ENCODE data around the gene LRP6.

LRP6 gene

DNA sequence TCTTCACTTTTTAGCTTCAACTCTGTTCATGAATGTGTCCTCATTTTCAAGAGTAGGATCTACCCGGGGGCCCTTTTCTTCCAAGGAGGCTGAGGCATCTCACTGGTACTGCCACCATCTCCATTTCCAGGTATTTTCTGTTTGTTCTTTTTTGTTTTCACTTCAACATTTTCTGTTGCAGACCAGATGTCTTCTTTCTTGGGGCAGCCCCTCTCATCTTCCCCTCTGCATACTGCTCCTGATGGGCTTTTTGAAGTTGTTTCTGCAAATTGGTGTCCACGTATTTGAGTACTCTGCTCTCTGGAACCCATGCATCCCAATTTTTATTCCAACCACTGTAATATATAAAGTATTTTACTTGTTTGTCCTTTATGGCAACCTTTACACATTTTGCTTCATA, 66.5 kb downstream of the LRP6 start:
- no peak for TF ChIP-seq CTCF (IDR thresholded peaks at IDR 0.05)
- H3K27ac ChIP-seq, result no peak overlapping the region
- no peak overlapping the region for H3K4me3 ChIP-seq (ENCODE audit: low read depth in 1 of 2, low read length in 1 of 2)
- no peaks in the 10 kb centered on the region for H3K9me3 ChIP-seq
- H3K4me1 ChIP-seq (ENCODE audit: control insufficient read depth in 1 of 2, insufficient read depth in 1 of 2, low read depth in 1 of 2, low read length in 1 of 2), result no peaks in the 10 kb centered on the region
- no peaks in the 10 kb centered on the region for H3K36me3 ChIP-seq
- no peaks in the 10 kb centered on the region for H3K27me3 ChIP-seq

DNA sequence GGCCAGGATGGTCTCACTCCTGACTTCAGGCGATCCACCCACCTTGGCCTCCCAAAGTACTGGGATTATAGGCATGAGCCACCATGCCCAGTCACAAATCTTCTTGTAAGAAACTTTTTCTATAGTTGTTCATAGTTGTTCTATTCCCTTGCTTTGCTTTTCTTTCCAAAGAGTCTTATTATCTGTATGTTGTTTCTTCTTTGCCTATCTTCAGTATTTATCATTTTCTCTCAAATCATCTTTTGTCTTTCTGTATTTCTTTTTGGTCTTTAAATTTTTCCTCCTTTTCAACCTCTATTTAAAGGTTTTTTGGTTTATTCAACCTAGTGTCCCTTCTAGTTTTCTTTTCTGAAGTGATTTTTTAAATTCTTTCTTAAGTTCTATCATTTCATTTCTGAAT, 68.7 kb downstream of the LRP6 start:
- TF ChIP-seq CTCF (IDR thresholded peaks at IDR 0.05), result no peak
- Histone ChIP-seq H3K4me3 (ENCODE audit: low read depth in 1 of 2, low read length in 1 of 2) (no peak overlapping the region), H3K27ac (no peak overlapping the region)

DNA sequence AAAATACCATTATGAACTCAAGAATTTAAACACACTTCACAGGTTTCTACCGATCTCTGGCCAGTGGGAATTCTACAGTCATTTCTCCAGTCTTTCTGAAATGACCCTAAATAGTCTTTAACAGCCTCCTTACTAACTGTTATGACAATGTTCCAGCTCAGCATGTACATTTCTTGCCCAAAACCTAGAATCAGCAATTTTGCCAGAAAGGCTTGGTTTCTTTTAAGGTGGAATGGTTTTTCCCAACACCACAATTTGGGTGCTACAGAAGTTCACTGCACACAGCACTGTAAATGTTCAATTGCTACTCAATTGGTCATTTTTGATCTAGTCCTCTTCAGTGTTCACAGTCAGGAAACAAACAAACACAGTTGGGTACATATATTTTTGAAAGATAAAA, 69.7 kb downstream of the LRP6 start:
- Histone ChIP-seq H3K27me3 (no peaks in the 10 kb centered on the region), H3K4me3 (ENCODE audit: low read depth in 1 of 2, low read length in 1 of 2) (no peak overlapping the region), H3K4me1 (ENCODE audit: control insufficient read depth in 1 of 2, insufficient read depth in 1 of 2, low read depth in 1 of 2, low read length in 1 of 2) (no peaks in the 10 kb centered on the region), H3K27ac (no peak overlapping the region), H3K36me3 (no peaks in the 10 kb centered on the region), H3K9me3 (no peaks in the 10 kb centered on the region)
- no peak for TF ChIP-seq CTCF (IDR thresholded peaks at IDR 0.05)

More for the DNA sequence above, 68.7 kb downstream of the LRP6 start:
- Histone ChIP-seq H3K27me3 (no peaks in the 10 kb centered on the region), H3K36me3 (no peaks in the 10 kb centered on the region), H3K9me3 (no peaks in the 10 kb centered on the region), H3K4me1 (ENCODE audit: control insufficient read depth in 1 of 2, insufficient read depth in 1 of 2, low read depth in 1 of 2, low read length in 1 of 2) (no peaks in the 10 kb centered on the region)

DNA sequence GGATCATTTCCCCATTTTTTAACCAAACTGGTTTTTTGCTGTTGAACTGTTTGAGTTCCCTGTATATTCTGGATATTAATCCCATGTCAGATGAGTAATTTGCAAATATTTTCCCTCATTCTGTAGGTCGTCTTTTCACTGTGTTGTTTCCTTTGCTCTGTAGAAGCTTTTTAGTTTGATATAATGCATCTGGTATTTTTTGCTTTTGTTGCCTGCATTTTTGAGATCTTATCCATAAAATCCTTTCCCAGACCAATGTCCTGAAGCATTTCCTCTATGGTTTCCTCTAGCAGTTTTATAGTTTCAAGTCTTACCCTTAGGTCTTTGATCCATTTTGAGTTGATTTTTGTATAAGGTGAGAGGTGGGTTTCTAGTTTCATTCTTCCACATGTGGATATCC, 71.3 kb downstream of the LRP6 start:
- H3K4me3 ChIP-seq (ENCODE audit: low read depth in 1 of 2, low read length in 1 of 2), result no peak overlapping the region
- no peaks in the 10 kb centered on the region for H3K4me1 ChIP-seq (ENCODE audit: control insufficient read depth in 1 of 2, insufficient read depth in 1 of 2, low read depth in 1 of 2, low read length in 1 of 2)
- H3K27me3 ChIP-seq, result no peaks in the 10 kb centered on the region
- H3K9me3 ChIP-seq, result no peaks in the 10 kb centered on the region
- no peaks in the 10 kb centered on the region for H3K36me3 ChIP-seq
- no peak for TF ChIP-seq CTCF (IDR thresholded peaks at IDR 0.05)
- no peak overlapping the region for H3K27ac ChIP-seq

DNA sequence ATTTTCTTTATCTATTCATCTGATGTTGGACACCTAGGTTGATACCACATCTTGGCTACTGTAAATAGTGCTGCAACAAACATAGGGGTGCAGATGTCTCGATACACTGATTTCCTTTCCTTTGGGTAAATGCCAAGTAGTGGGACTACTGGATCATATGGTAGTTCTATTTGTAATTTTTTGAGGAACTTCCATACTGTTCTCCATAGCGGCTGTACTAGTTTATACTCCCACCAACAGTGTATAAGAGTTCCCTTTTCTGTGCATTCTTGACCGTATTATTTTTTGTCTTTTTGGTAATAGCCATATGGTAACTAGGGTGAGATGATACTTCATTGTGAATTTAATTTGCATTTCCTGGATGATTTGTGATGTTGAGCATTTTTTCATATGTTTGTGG, 71.8 kb downstream of the LRP6 start:
- H3K4me1 ChIP-seq (ENCODE audit: control insufficient read depth in 1 of 2, insufficient read depth in 1 of 2, low read depth in 1 of 2, low read length in 1 of 2), result no peaks in the 10 kb centered on the region
- no peaks in the 10 kb centered on the region for H3K9me3 ChIP-seq
- no peak for TF ChIP-seq CTCF (IDR thresholded peaks at IDR 0.05)
- H3K36me3 ChIP-seq, result no peaks in the 10 kb centered on the region
- no peak overlapping the region for H3K4me3 ChIP-seq (ENCODE audit: low read depth in 1 of 2, low read length in 1 of 2)
- no peaks in the 10 kb centered on the region for H3K27me3 ChIP-seq
- H3K27ac ChIP-seq, result no peak overlapping the region

DNA sequence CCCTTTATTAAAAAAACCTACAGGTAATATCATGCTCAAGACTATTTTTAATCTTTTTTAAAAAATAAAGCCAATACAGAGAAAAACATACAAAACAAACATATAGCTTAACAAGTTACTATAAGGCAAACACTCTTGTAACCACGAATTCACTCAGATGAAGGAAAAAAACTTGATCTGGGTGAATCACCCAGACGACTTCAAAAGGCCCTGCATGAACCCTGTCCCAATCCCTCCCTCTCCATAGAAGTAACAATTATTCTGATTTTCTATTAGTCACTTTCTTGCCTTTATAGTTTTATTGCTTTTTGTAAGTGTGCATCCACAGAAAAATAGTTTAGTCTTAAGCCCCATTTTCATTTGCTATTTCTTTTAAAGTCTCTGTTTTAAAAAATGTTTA, 72.6 kb downstream of the LRP6 start:
- H3K4me3 ChIP-seq (ENCODE audit: low read depth in 1 of 2, low read length in 1 of 2), result no peak overlapping the region
- no peak for TF ChIP-seq CTCF (IDR thresholded peaks at IDR 0.05)
- H3K36me3 ChIP-seq, result no peaks in the 10 kb centered on the region
- H3K9me3 ChIP-seq, result no peaks in the 10 kb centered on the region
- H3K27me3 ChIP-seq, result no peaks in the 10 kb centered on the region
- no peaks in the 10 kb centered on the region for H3K4me1 ChIP-seq (ENCODE audit: control insufficient read depth in 1 of 2, insufficient read depth in 1 of 2, low read depth in 1 of 2, low read length in 1 of 2)
- H3K27ac ChIP-seq, result no peak overlapping the region
